G401.6 (cell line): ENCODE measurements around the gene GPR156.

Experiments used
- FAIRE-seq: peaks from 2 replicates; lab custom pipeline; 2012; peaks lifted over from hg19 to GRCh38; lab: Jason Lieb, UNC

GPR156 gene

GRCh38 chr3:120193554-120193953, 91.5 kb downstream of the GPR156 start:
- no peak for FAIRE-seq

- no peak for FAIRE-seq
Measured at GRCh38 chr3:120192579-120192978, 92.4 kb downstream of the GPR156 start.

- FAIRE-seq, result no peak
Measured at GRCh38 chr3:120192159-120192558, 92.9 kb downstream of the GPR156 start.

- FAIRE-seq, result no peak
Measured at GRCh38 chr3:120182613-120183511, 102.2 kb downstream of the GPR156 start.

- no peak for FAIRE-seq
Measured at GRCh38 chr3:120181632-120182031, 103.4 kb downstream of the GPR156 start.

- no peak for FAIRE-seq
Measured at GRCh38 chr3:120180731-120181412, 104.2 kb downstream of the GPR156 start.

- no peak for FAIRE-seq
Measured at GRCh38 chr3:120177707-120178306, 107.2 kb downstream of the GPR156 start.

- no peak for FAIRE-seq
Measured at GRCh38 chr3:120177151-120177550, 107.9 kb downstream of the GPR156 start.

- FAIRE-seq, result no peak
Measured at GRCh38 chr3:120174811-120175539, 110.0 kb downstream of the GPR156 start.

- FAIRE-seq, result no peak
Measured at GRCh38 chr3:120173056-120173675, 111.9 kb downstream of the GPR156 start.

GRCh38 chr3:120172070-120172469, 113.0 kb downstream of the GPR156 start:
- no peak for FAIRE-seq

GRCh38 chr3:120171134-120171873, 113.7 kb downstream of the GPR156 start:
- no peak for FAIRE-seq

- FAIRE-seq, result no peak
Measured at GRCh38 chr3:120170223-120170622, 114.8 kb downstream of the GPR156 start.

GRCh38 chr3:120169407-120169806, 115.6 kb downstream of the GPR156 start:
- no peak for FAIRE-seq

- no peak for FAIRE-seq
Measured at GRCh38 chr3:120168611-120169010, 116.4 kb downstream of the GPR156 start.

- FAIRE-seq, result no peak
Measured at GRCh38 chr3:120168038-120168437, 117.0 kb downstream of the GPR156 start.

- no peak for FAIRE-seq
Measured at GRCh38 chr3:120167488-120167887, 117.5 kb downstream of the GPR156 start.

- FAIRE-seq, result no peak
Measured at GRCh38 chr3:120163816-120164215, 121.2 kb downstream of the GPR156 start.

- no peak for FAIRE-seq
Measured at GRCh38 chr3:120163026-120163425, 122.0 kb downstream of the GPR156 start.

- no peak for FAIRE-seq
Measured at GRCh38 chr3:120162400-120162799, 122.6 kb downstream of the GPR156 start.

GRCh38 chr3:120161902-120162301, 123.1 kb downstream of the GPR156 start:
- no peak for FAIRE-seq
